ENCODE data around the gene SMARCC1. TPM values are rescaled to one million over a fixed set of nuclear protein-coding genes. Genes with fewer than 3 reads are reported as not detected.

The SMARCC1 gene
- total and polyA plus RNA-seq, 4 experiments from 2014 or later: 29.5 to 101 (median 72.7) TPM

GRCh38 chr3:47578119-47578632 lies 203.5 kb downstream of the SMARCC1 start:
- ChIA-PET CTCF (ENCODE audit: partially characterized antibody) (no interaction called here), POLR2A (ENCODE audit: partially characterized antibody) (interaction anchor here (1.5 kb wide), 1 partner anchor 22 kb away, joined by 4 read pairs; no protein-coding TSS in a partner anchor)
- Histone ChIP-seq H3K9me3 (ENCODE audit: control insufficient read depth in 1 of 2, low read length in 2 of 2) (no peaks in the 10 kb centered on the region), H3K27ac (ENCODE audit: low read depth, low read length) (no peak overlapping the region), H3K27me3 (ENCODE audit: insufficient read depth, low read length) (peaks cover 16% of the 10 kb centered on the region), H3K36me3 (ENCODE audit: insufficient read depth, low read length) (no peaks in the 10 kb centered on the region), H3K4me1 (ENCODE audit: insufficient read depth, low read length) (peaks cover 12% of the 10 kb centered on the region), H3K4me3 (ENCODE audit: low read length in 2 of 2) (peak overlapping the region in 1 of 2 donors; percentile 28)
- H3K4me1 Mint-ChIP-seq: peaks cover 0 to 8% (median under 1%) of the 10 kb centered on the region in 4 donors
- H3K27me3 Mint-ChIP-seq: peaks cover 11 to 14% of the 10 kb centered on the region in 2 donors
- peak; percentile 18 to 56 (median 23) for DNase-seq
- no peaks in the 10 kb centered on the region for H3K36me3 Mint-ChIP-seq
- H3K9me3 Mint-ChIP-seq: no peaks in the 10 kb centered on the region
- intact Hi-C loops (cut with micrococcal nuclease): no loop called here
- no peak overlapping the region for H3K27ac Mint-ChIP-seq
- peak overlapping the region in 7 of 8 donors; percentile 39 to 85 (median 60) for H3K4me3 Mint-ChIP-seq

GRCh38 chr3:47577583-47578118 lies 204.0 kb downstream of the SMARCC1 start:
- no peak overlapping the region for H3K27ac Mint-ChIP-seq
- H3K36me3 ChIP-seq (ENCODE audit: insufficient read depth, low read length): no peaks in the 10 kb centered on the region
- ChIA-PET POLR2A (ENCODE audit: partially characterized antibody) (interaction anchor here (1.5 kb wide), 1 partner anchor 22 kb away, joined by 4 read pairs; no protein-coding TSS in a partner anchor), CTCF (ENCODE audit: partially characterized antibody) (interaction anchor here (0.6 kb wide), 1 partner anchor 9 kb away, joined by 3 read pairs; no protein-coding TSS in a partner anchor)
- H3K4me3 ChIP-seq (ENCODE audit: low read length in 2 of 2): peak overlapping the region in 1 of 2 donors; percentile 28
- no peak overlapping the region for H3K27ac ChIP-seq (ENCODE audit: low read depth, low read length)
- DNase-seq: no peak
- intact Hi-C loops (cut with micrococcal nuclease): no loop called here
- peaks cover 16% of the 10 kb centered on the region for H3K27me3 ChIP-seq (ENCODE audit: insufficient read depth, low read length)
- H3K27me3 Mint-ChIP-seq: peaks cover 11 to 17% of the 10 kb centered on the region in 2 donors
- H3K4me1 Mint-ChIP-seq: peaks cover 0 to 8% (median under 1%) of the 10 kb centered on the region in 4 donors
- peak overlapping the region; percentile 39 to 85 (median 60) for H3K4me3 Mint-ChIP-seq
- H3K9me3 Mint-ChIP-seq: no peaks in the 10 kb centered on the region
- no peaks in the 10 kb centered on the region for H3K9me3 ChIP-seq (ENCODE audit: control insufficient read depth in 1 of 2, low read length in 2 of 2)
- peaks cover 12% of the 10 kb centered on the region for H3K4me1 ChIP-seq (ENCODE audit: insufficient read depth, low read length)
- H3K36me3 Mint-ChIP-seq: no peaks in the 10 kb centered on the region

GRCh38 chr3:47573190-47574172 lies 208.2 kb downstream of the SMARCC1 start:
- Histone ChIP-seq H3K9me3 (ENCODE audit: control insufficient read depth in 1 of 2, low read length in 2 of 2) (no peaks in the 10 kb centered on the region), H3K27me3 (ENCODE audit: insufficient read depth, low read length) (peaks cover 7% of the 10 kb centered on the region), H3K4me3 (ENCODE audit: low read length in 2 of 2) (no peak overlapping the region), H3K4me1 (ENCODE audit: insufficient read depth, low read length) (peaks cover 6% of the 10 kb centered on the region), H3K36me3 (ENCODE audit: insufficient read depth, low read length) (no peaks in the 10 kb centered on the region), H3K27ac (ENCODE audit: low read depth, low read length) (no peak overlapping the region)
- H3K27me3 Mint-ChIP-seq: peaks cover 9 to 15% of the 10 kb centered on the region in 2 donors
- no peaks in the 10 kb centered on the region for H3K4me1 Mint-ChIP-seq
- DNase-seq: no peak
- H3K36me3 Mint-ChIP-seq: no peaks in the 10 kb centered on the region
- intact Hi-C loops (cut with micrococcal nuclease): no loop called here
- POLR2A ChIA-PET (ENCODE audit: partially characterized antibody): no interaction called here
- no peak overlapping the region for H3K4me3 Mint-ChIP-seq
- H3K27ac Mint-ChIP-seq: no peak overlapping the region
- CTCF ChIA-PET (ENCODE audit: partially characterized antibody): no interaction called here
- peaks cover 0 to 2% (median 0%) of the 10 kb centered on the region in 8 donors for H3K9me3 Mint-ChIP-seq

- peaks cover 6 to 12% of the 10 kb centered on the region in 2 donors for H3K27me3 Mint-ChIP-seq
- H3K4me1 Mint-ChIP-seq: no peaks in the 10 kb centered on the region
- intact Hi-C loops (cut with micrococcal nuclease): no loop called here
- peaks cover 0 to 2% (median 0%) of the 10 kb centered on the region in 8 donors for H3K9me3 Mint-ChIP-seq
- Histone ChIP-seq H3K4me1 (ENCODE audit: insufficient read depth, low read length) (no peaks in the 10 kb centered on the region), H3K9me3 (ENCODE audit: control insufficient read depth in 1 of 2, low read length in 2 of 2) (no peaks in the 10 kb centered on the region), H3K36me3 (ENCODE audit: insufficient read depth, low read length) (no peaks in the 10 kb centered on the region), H3K27me3 (ENCODE audit: insufficient read depth, low read length) (no peaks in the 10 kb centered on the region), H3K4me3 (ENCODE audit: low read length in 2 of 2) (no peak overlapping the region), H3K27ac (ENCODE audit: low read depth, low read length) (no peak overlapping the region)
- no peak overlapping the region for H3K4me3 Mint-ChIP-seq
- ChIA-PET POLR2A (ENCODE audit: partially characterized antibody) (no interaction called here), CTCF (ENCODE audit: partially characterized antibody) (no interaction called here)
- H3K27ac Mint-ChIP-seq: no peak overlapping the region
- no peaks in the 10 kb centered on the region for H3K36me3 Mint-ChIP-seq
- no peak for DNase-seq
Measured at GRCh38 chr3:47571391-47572175, 210.1 kb downstream of the SMARCC1 start.

GRCh38 chr3:47568901-47569300 lies 212.8 kb downstream of the SMARCC1 start:
- no peaks in the 10 kb centered on the region for H3K36me3 ChIP-seq (ENCODE audit: insufficient read depth, low read length)
- DNase-seq: no peak
- H3K9me3 Mint-ChIP-seq: peaks cover 0 to 2% (median 0%) of the 10 kb centered on the region in 8 donors
- H3K4me3 Mint-ChIP-seq: no peak overlapping the region
- H3K4me1 Mint-ChIP-seq: no peaks in the 10 kb centered on the region
- H3K9me3 ChIP-seq (ENCODE audit: control insufficient read depth in 1 of 2, low read length in 2 of 2): no peaks in the 10 kb centered on the region
- peaks cover 3 to 10% of the 10 kb centered on the region in 2 donors for H3K27me3 Mint-ChIP-seq
- no peak overlapping the region for H3K4me3 ChIP-seq (ENCODE audit: low read length in 2 of 2)
- H3K36me3 Mint-ChIP-seq: no peaks in the 10 kb centered on the region
- H3K4me1 ChIP-seq (ENCODE audit: insufficient read depth, low read length): no peaks in the 10 kb centered on the region
- no peak overlapping the region for H3K27ac ChIP-seq (ENCODE audit: low read depth, low read length)
- ChIA-PET POLR2A (ENCODE audit: partially characterized antibody) (no interaction called here), CTCF (ENCODE audit: partially characterized antibody) (no interaction called here)
- no peaks in the 10 kb centered on the region for H3K27me3 ChIP-seq (ENCODE audit: insufficient read depth, low read length)
- H3K27ac Mint-ChIP-seq: no peak overlapping the region
- intact Hi-C loops (cut with micrococcal nuclease): no loop called here

- Mint-ChIP-seq H3K4me1 (no peaks in the 10 kb centered on the region), H3K27me3 (peaks cover 2 to 3% of the 10 kb centered on the region in 2 donors), H3K36me3 (no peaks in the 10 kb centered on the region), H3K27ac (no peak overlapping the region), H3K9me3 (peaks cover 0 to 2% (median 0%) of the 10 kb centered on the region in 8 donors), H3K4me3 (no peak overlapping the region)
- Histone ChIP-seq H3K4me3 (ENCODE audit: low read length in 2 of 2) (no peak overlapping the region), H3K9me3 (ENCODE audit: control insufficient read depth in 1 of 2, low read length in 2 of 2) (no peaks in the 10 kb centered on the region), H3K4me1 (ENCODE audit: insufficient read depth, low read length) (no peaks in the 10 kb centered on the region), H3K27ac (ENCODE audit: low read depth, low read length) (no peak overlapping the region), H3K36me3 (ENCODE audit: insufficient read depth, low read length) (no peaks in the 10 kb centered on the region), H3K27me3 (ENCODE audit: insufficient read depth, low read length) (no peaks in the 10 kb centered on the region)
- DNase-seq: no peak
- CTCF ChIA-PET (ENCODE audit: partially characterized antibody): interaction anchor here (0.6 kb wide), 1 partner anchor 456 kb away, joined by 3 read pairs; no protein-coding TSS in a partner anchor
- POLR2A ChIA-PET (ENCODE audit: partially characterized antibody): no interaction called here
- intact Hi-C loops (cut with micrococcal nuclease): no loop called here
Measured at GRCh38 chr3:47567149-47567548, 214.5 kb downstream of the SMARCC1 start.
